ENCODE data around the gene ZNHIT1.

Gene ZNHIT1

GRCh38 chr7:101226721-101227120, 8.8 kb downstream of the ZNHIT1 start:
- H3K4me3 ChIP-seq (ENCODE audit: low read depth, low read length): no peak overlapping the region
- no peak for DNase-seq (ENCODE audit: low read depth)
- no peak for TF ChIP-seq CTCF (IDR thresholded peaks at IDR 0.05; ENCODE audit: insufficient read depth, low read depth, low read length, missing control alignments)

- DNase-seq (ENCODE audit: low read depth): no peak
- no peak for TF ChIP-seq CTCF (IDR thresholded peaks at IDR 0.05; ENCODE audit: insufficient read depth, low read depth, low read length, missing control alignments)
- no peak overlapping the region for H3K4me3 ChIP-seq (ENCODE audit: low read depth, low read length)
Measured at GRCh38 chr7:101231644-101232043, 13.7 kb downstream of the ZNHIT1 start.

GRCh38 chr7:101232141-101232850, 14.3 kb downstream of the ZNHIT1 start:
- TF ChIP-seq CTCF (IDR thresholded peaks at IDR 0.05; ENCODE audit: insufficient read depth, low read depth, low read length, missing control alignments): no peak
- DNase-seq (ENCODE audit: low read depth): no peak

GRCh38 chr7:101233907-101234547, 16.1 kb downstream of the ZNHIT1 start:
- TF ChIP-seq CTCF (IDR thresholded peaks at IDR 0.05; ENCODE audit: insufficient read depth, low read depth, low read length, missing control alignments): no peak
- DNase-seq (ENCODE audit: low read depth): no peak
- no peak overlapping the region for H3K4me3 ChIP-seq (ENCODE audit: low read depth, low read length)

More at GRCh38 chr7:101232141-101232850, 14.3 kb downstream of the ZNHIT1 start:
- no peak overlapping the region for H3K4me3 ChIP-seq (ENCODE audit: low read depth, low read length)

- TF ChIP-seq CTCF (IDR thresholded peaks at IDR 0.05; ENCODE audit: insufficient read depth, low read depth, low read length, missing control alignments): no peak
- DNase-seq (ENCODE audit: low read depth): no peak
- no peak overlapping the region for H3K4me3 ChIP-seq (ENCODE audit: low read depth, low read length)
Measured at GRCh38 chr7:101234636-101235035, 16.7 kb downstream of the ZNHIT1 start.

- DNase-seq (ENCODE audit: low read depth): no peak
- TF ChIP-seq CTCF (IDR thresholded peaks at IDR 0.05; ENCODE audit: insufficient read depth, low read depth, low read length, missing control alignments): peak; percentile 2
- H3K4me3 ChIP-seq (ENCODE audit: low read depth, low read length): no peak overlapping the region
Measured at GRCh38 chr7:101235050-101235449, 17.1 kb downstream of the ZNHIT1 start.
